ENCODE measurements around the gene ARMC9.

ARMC9 gene

DNA sequence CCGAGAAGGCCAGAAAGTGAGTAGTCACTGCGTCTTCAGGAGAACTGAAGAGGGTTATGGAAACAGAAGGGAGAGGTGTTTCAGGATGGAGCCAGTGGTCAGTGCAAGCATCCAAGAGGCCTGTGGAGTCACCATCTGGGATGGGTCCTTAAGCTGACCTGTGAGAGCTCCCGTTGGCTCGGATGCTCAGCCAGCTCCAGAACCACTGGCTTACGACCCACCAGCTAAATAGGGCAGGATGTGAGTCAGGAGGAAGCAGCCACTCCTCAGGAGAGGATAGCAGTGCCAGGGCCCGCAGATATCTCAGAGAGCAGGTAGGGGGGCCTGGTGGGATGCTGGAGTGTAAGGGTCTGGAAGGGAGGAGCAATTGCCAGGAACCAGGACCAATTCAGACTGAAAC, 134.0 kb downstream of the ARMC9 start:
- H3K36me3 ChIP-seq (ENCODE audit: control insufficient read depth, insufficient read depth, low read length) = no peaks in the 10 kb centered on the region
- H3K27me3 ChIP-seq (ENCODE audit: control insufficient read depth, insufficient read depth, low read length) = no peaks in the 10 kb centered on the region
- no peaks in the 10 kb centered on the region for H3K9me3 ChIP-seq (ENCODE audit: control insufficient read depth, insufficient read depth, low read length)
- no peak overlapping the region for H3K4me3 ChIP-seq (ENCODE audit: low read depth, low read length)
- no peak overlapping the region for H3K9ac ChIP-seq (ENCODE audit: low read depth, low read length)
- H3K4me1 ChIP-seq (ENCODE audit: control insufficient read depth, insufficient read depth, low read length) = no peaks in the 10 kb centered on the region

DNA sequence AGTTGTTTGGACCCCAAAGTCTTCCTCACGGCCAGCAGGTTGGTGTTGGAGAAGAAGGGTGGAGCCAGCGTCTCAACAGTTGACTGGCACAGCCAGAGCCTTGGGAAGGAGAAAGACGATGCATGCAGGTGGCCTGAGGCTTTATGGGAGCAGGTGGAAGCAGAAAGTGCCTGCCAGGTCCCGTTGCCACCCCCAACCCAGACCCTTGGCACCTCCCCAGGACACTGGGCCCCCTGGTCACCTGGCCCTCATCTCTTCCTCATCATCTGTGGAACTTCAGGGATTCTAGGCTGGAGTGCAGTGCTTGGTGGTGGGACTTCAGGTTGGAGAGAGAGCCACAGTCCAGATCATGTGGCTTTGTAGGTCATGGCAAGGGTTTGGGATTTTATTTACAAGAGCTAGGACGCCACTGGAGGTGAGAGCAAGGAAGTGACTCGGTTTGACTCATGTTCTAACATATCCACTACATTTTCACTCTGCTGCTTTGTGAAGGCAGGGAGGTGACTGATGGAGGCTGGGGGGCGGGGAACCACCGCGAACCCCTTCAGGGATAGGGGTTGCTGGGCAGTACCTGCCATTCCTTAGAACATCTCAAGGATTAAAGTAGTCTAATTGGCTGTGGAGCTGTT, 134.6 kb downstream of the ARMC9 start:
- H3K27me3 ChIP-seq (ENCODE audit: control insufficient read depth, insufficient read depth, low read length) = no peaks in the 10 kb centered on the region

DNA sequence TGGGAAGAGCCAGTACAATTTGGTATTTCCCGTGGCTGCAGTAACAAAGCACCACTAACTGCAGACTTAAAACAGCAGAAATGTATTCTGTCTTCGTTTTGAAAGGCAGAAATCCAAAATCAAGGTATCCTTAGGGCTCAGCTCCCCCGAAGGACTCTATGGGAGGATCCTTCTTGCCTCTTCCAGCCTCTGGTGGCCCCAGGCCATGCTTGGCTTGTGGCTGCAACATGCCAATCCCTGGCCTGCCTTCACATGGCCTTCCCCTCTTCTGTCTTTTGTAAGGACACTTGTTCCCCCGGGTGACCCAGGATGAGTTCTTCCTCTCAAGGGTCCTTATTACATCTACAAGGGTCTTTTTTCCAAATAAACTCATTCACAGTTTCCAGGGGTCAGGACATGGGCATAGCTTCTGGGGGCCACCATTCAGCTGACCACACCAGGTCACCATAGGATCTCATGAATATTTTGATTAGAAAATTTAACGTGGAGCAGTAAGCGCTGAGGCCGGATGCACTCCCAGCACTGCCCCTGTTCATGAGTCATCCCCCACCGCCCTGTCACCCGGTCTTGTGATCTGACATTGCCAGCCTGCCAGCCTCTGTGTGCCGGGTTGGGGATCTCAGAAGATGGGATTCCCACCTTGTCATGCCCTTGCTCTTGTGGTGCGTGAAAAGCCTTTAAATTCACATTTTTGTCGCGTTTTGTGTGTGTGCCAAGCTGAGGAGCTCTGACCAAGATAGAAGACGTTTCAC, 135.9 kb downstream of the ARMC9 start:
- no peaks in the 10 kb centered on the region for H3K36me3 ChIP-seq (ENCODE audit: control insufficient read depth, insufficient read depth, low read length)
- no peaks in the 10 kb centered on the region for H3K4me1 ChIP-seq (ENCODE audit: control insufficient read depth, insufficient read depth, low read length)
- H3K9ac ChIP-seq (ENCODE audit: low read depth, low read length) = peak overlapping the region; percentile 26
- no peak overlapping the region for H3K4me3 ChIP-seq (ENCODE audit: low read depth, low read length)
- no peaks in the 10 kb centered on the region for H3K27me3 ChIP-seq (ENCODE audit: control insufficient read depth, insufficient read depth, low read length)
- H3K9me3 ChIP-seq (ENCODE audit: control insufficient read depth, insufficient read depth, low read length) = no peaks in the 10 kb centered on the region

More for the DNA sequence above, 134.6 kb downstream of the ARMC9 start:
- Histone ChIP-seq H3K4me1 (ENCODE audit: control insufficient read depth, insufficient read depth, low read length) (no peaks in the 10 kb centered on the region), H3K9me3 (ENCODE audit: control insufficient read depth, insufficient read depth, low read length) (no peaks in the 10 kb centered on the region), H3K36me3 (ENCODE audit: control insufficient read depth, insufficient read depth, low read length) (no peaks in the 10 kb centered on the region), H3K9ac (ENCODE audit: low read depth, low read length) (no peak overlapping the region), H3K4me3 (ENCODE audit: low read depth, low read length) (no peak overlapping the region)

DNA sequence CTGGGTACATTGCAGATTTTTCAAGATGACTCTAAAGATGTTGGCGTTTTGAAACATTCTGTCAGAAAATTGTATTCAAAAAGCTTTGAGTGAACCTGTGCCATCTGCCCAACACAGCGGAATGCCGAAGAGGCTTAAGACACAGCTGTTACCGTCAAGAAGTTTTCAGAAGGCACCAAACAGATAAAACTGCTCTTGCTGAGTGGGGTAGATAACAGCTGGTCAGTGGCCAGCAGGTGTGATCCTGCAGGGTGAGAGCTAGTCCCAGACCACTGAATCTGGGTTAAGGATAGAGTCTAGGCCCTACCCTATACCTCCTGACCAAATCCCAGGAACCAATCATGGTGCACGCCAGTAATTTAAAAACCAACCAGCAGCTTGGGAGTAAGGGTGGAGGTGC, 136.6 kb downstream of the ARMC9 start:
- no peak overlapping the region for H3K9ac ChIP-seq (ENCODE audit: low read depth, low read length)
- no peak overlapping the region for H3K4me3 ChIP-seq (ENCODE audit: low read depth, low read length)
- H3K36me3 ChIP-seq (ENCODE audit: control insufficient read depth, insufficient read depth, low read length) = no peaks in the 10 kb centered on the region
- H3K4me1 ChIP-seq (ENCODE audit: control insufficient read depth, insufficient read depth, low read length) = no peaks in the 10 kb centered on the region
- H3K27me3 ChIP-seq (ENCODE audit: control insufficient read depth, insufficient read depth, low read length) = no peaks in the 10 kb centered on the region
- H3K9me3 ChIP-seq (ENCODE audit: control insufficient read depth, insufficient read depth, low read length) = no peaks in the 10 kb centered on the region

DNA sequence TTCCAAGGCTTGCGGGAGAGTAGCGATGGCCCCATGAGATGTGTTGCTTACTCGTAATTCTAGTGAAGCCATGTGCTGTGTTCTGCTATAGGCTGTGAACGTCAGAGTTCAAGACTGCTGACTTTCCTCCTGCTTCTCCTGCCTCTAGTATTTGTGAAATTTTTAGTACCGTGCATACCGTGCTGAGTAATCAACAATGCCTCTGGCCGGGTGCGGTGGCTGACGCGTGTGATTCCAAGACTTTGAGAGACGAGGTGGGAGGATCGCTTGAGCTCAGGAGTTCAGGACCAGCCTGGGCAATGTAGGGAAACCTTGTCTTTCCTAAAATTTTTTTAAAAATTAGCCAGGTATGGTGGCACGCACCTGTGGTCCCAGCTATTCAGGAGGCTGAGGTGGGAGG, 137.2 kb downstream of the ARMC9 start:
- no peak overlapping the region for H3K4me3 ChIP-seq (ENCODE audit: low read depth, low read length)
- no peak overlapping the region for H3K9ac ChIP-seq (ENCODE audit: low read depth, low read length)
- no peaks in the 10 kb centered on the region for H3K9me3 ChIP-seq (ENCODE audit: control insufficient read depth, insufficient read depth, low read length)
- no peaks in the 10 kb centered on the region for H3K36me3 ChIP-seq (ENCODE audit: control insufficient read depth, insufficient read depth, low read length)
- H3K4me1 ChIP-seq (ENCODE audit: control insufficient read depth, insufficient read depth, low read length) = no peaks in the 10 kb centered on the region
- no peaks in the 10 kb centered on the region for H3K27me3 ChIP-seq (ENCODE audit: control insufficient read depth, insufficient read depth, low read length)

DNA sequence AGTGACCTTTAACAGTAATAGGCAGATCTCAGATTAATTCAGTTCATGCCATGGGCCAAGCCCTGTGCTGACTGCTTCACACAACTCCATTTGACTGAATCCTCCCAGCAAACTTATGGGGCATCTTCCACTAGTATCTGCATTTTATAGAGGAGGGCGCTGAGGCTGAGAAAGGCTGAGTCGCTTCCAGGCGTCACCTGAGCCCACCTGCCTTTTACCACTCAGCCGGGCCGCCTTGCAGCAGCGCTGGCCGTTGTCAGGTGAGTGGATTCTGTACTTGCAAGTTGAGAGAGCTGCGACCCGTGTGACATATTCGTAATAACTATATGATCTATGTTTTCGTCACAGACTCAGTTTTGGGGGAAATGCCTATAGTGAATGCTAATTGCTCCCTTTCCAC, 137.8 kb downstream of the ARMC9 start:
- Histone ChIP-seq H3K9ac (ENCODE audit: low read depth, low read length) (no peak overlapping the region), H3K9me3 (ENCODE audit: control insufficient read depth, insufficient read depth, low read length) (no peaks in the 10 kb centered on the region), H3K4me1 (ENCODE audit: control insufficient read depth, insufficient read depth, low read length) (no peaks in the 10 kb centered on the region), H3K27me3 (ENCODE audit: control insufficient read depth, insufficient read depth, low read length) (no peaks in the 10 kb centered on the region), H3K4me3 (ENCODE audit: low read depth, low read length) (no peak overlapping the region), H3K36me3 (ENCODE audit: control insufficient read depth, insufficient read depth, low read length) (no peaks in the 10 kb centered on the region)

DNA sequence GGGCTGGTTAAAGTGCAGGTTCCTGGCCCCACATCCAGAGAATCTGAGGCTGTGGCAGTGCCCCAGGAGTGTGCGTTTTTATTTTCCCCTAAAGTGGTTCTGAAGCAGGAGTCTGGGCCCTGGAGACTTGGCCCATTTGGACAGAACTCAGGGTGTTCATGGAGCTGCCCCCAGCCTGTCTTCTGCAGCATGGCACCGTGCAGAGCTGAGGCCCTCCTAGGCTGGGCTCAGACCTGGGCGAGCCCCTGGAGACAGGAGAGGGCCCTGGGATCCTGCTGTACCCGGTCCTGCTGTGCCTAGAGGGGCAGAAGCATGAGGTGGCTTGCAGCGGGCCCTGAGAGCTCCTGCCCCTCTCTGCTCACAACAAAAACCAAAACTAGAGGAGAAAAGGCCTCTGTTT, 138.3 kb downstream of the ARMC9 start:
- no peak overlapping the region for H3K4me3 ChIP-seq (ENCODE audit: low read depth, low read length)
- H3K4me1 ChIP-seq (ENCODE audit: control insufficient read depth, insufficient read depth, low read length) = no peaks in the 10 kb centered on the region
- no peaks in the 10 kb centered on the region for H3K36me3 ChIP-seq (ENCODE audit: control insufficient read depth, insufficient read depth, low read length)
- H3K9ac ChIP-seq (ENCODE audit: low read depth, low read length) = no peak overlapping the region
- H3K27me3 ChIP-seq (ENCODE audit: control insufficient read depth, insufficient read depth, low read length) = no peaks in the 10 kb centered on the region
- no peaks in the 10 kb centered on the region for H3K9me3 ChIP-seq (ENCODE audit: control insufficient read depth, insufficient read depth, low read length)

DNA sequence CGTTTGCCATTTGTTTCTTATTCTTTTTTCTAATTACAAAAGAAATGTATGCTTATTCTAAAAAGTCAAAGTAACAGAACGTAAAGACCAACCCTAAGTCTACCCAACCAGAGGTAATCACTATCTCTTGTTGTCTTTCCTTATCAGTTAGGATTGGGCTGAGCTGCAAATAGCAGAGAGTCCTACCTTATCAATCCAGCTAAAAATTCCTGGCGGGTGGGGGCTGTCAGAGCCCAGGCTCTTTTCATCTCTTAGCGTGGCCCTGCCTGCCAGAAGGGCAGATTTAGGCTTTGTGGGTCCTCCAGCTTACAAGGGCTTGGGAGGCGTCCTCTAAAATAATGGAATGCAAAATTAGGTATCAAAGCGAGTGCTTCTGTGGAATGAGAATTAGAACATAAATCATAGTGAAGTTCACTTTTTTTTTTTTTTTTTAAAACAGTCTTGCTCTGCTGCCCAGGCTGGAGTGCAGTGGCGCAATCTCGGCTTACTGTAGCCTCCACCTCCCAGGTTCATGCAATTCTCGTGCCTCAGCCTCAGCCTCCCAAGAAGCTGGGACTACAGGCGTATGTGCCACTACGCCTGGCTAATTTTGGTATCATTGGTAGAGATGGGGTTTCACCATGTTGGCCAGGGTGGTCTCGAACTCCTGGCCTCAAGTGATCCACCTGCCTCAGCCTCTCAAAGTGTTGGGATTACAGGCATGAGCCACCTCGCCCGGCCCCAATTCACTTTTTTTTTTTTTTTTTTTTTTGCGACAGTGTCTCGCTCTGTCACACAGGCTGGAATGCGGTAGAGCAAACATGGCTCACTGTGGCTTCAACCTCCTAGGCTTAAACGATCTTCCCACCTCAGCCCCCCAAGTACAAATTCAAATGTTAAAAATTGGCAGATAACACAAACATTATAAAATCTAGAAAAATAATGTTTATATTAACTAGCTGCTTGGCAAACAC, 139.7 kb downstream of the ARMC9 start:
- Histone ChIP-seq H3K9ac (ENCODE audit: low read depth, low read length) (no peak overlapping the region), H3K27me3 (ENCODE audit: control insufficient read depth, insufficient read depth, low read length) (no peaks in the 10 kb centered on the region), H3K4me3 (ENCODE audit: low read depth, low read length) (no peak overlapping the region), H3K36me3 (ENCODE audit: control insufficient read depth, insufficient read depth, low read length) (no peaks in the 10 kb centered on the region), H3K4me1 (ENCODE audit: control insufficient read depth, insufficient read depth, low read length) (no peaks in the 10 kb centered on the region), H3K9me3 (ENCODE audit: control insufficient read depth, insufficient read depth, low read length) (no peaks in the 10 kb centered on the region)

DNA sequence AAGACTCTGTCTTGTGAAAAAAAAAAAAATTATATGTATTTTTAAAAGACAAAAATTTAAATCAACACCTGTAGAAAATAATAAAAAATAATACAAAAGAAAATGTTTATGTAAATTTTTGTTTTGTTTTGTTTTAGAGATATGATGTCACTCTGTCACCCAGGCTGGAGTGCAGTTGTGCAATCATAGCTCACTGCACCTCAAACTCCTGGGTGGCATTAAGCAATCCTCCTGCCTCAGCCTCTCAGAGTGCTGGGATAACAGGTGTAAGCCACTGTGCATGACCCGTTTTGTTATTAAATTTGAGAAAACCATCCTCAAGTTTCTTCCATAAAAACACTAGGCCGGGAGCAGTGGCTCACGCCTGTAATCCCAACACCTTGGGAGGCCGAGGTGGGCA, 140.9 kb downstream of the ARMC9 start:
- H3K36me3 ChIP-seq (ENCODE audit: control insufficient read depth, insufficient read depth, low read length) = no peaks in the 10 kb centered on the region
- no peak overlapping the region for H3K4me3 ChIP-seq (ENCODE audit: low read depth, low read length)
- H3K27me3 ChIP-seq (ENCODE audit: control insufficient read depth, insufficient read depth, low read length) = no peaks in the 10 kb centered on the region
- H3K9me3 ChIP-seq (ENCODE audit: control insufficient read depth, insufficient read depth, low read length) = no peaks in the 10 kb centered on the region
- H3K4me1 ChIP-seq (ENCODE audit: control insufficient read depth, insufficient read depth, low read length) = no peaks in the 10 kb centered on the region
- no peak overlapping the region for H3K9ac ChIP-seq (ENCODE audit: low read depth, low read length)

DNA sequence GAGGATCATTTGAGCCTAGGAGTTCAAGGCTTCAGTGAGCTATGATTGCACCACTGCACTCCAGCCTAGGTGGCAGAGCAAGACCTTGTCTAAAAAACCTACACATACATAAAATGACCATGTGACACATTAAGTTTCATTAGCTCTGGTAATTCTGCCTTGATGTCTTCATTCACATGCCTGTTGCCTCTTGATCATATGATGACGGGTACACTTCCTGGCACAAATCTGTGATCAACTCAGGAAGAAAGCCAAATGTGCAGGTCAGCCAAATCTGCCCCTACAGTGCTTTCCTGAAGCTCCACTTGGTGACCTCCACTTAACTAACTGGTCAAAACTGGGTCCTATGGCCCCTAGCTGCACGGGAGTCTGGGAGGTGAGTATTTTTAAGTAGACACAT, 142.7 kb downstream of the ARMC9 start:
- Histone ChIP-seq H3K36me3 (ENCODE audit: control insufficient read depth, insufficient read depth, low read length) (no peaks in the 10 kb centered on the region), H3K27me3 (ENCODE audit: control insufficient read depth, insufficient read depth, low read length) (no peaks in the 10 kb centered on the region), H3K4me1 (ENCODE audit: control insufficient read depth, insufficient read depth, low read length) (no peaks in the 10 kb centered on the region), H3K4me3 (ENCODE audit: low read depth, low read length) (no peak overlapping the region), H3K9ac (ENCODE audit: low read depth, low read length) (no peak overlapping the region), H3K9me3 (ENCODE audit: control insufficient read depth, insufficient read depth, low read length) (no peaks in the 10 kb centered on the region)

DNA sequence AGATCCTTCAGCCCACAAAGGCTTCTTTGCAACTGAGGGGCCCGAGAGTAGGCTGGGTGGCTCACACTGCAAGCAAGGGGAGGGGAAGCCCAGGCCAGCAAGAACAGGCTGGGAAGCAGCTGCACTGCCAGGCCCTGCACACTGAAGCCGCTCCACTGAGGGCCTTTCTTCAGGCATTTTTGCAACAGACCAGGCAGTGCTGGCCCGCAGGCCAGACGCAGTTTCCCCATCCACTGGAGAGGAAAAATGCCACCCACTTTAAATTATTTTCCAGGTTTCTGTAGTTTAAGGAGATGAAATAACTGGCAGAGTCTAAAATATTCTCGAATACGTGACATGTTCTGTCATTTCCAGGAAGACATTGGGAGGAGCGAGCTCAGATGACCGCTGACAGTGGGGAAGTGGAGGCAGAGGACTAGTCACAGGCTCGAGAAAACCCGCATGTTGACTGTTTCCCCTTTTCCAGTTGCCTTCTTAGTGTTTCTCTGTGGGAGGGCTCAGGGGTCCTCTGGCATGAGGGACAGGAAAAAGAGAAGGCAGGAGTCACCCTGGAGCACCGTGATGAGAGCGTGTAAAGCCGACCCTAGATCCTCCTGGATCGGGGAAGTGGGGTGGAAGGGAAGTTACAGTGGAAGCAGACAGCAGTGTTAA, 143.8 kb downstream of the ARMC9 start:
- H3K4me1 ChIP-seq (ENCODE audit: control insufficient read depth, insufficient read depth, low read length) = no peaks in the 10 kb centered on the region
- H3K27me3 ChIP-seq (ENCODE audit: control insufficient read depth, insufficient read depth, low read length) = no peaks in the 10 kb centered on the region
- no peaks in the 10 kb centered on the region for H3K9me3 ChIP-seq (ENCODE audit: control insufficient read depth, insufficient read depth, low read length)
- H3K4me3 ChIP-seq (ENCODE audit: low read depth, low read length) = no peak overlapping the region
- H3K9ac ChIP-seq (ENCODE audit: low read depth, low read length) = no peak overlapping the region
- H3K36me3 ChIP-seq (ENCODE audit: control insufficient read depth, insufficient read depth, low read length) = no peaks in the 10 kb centered on the region
